GM19240 (cell line): ENCODE data around the gene FBLN1.
"Not testable (repeated sequence)": the region's sequence is repeated elsewhere in the genome, so short reads cannot be mapped to it uniquely, and the experiment has no call there.

Experiments
- DNase-seq: peaks from one replicate; pipeline ENCODE4 v3.0.0; 2011; ENCODE audit warnings: low spot score; ENCODE audit not compliant: insufficient read length

Gene FBLN1

DNA sequence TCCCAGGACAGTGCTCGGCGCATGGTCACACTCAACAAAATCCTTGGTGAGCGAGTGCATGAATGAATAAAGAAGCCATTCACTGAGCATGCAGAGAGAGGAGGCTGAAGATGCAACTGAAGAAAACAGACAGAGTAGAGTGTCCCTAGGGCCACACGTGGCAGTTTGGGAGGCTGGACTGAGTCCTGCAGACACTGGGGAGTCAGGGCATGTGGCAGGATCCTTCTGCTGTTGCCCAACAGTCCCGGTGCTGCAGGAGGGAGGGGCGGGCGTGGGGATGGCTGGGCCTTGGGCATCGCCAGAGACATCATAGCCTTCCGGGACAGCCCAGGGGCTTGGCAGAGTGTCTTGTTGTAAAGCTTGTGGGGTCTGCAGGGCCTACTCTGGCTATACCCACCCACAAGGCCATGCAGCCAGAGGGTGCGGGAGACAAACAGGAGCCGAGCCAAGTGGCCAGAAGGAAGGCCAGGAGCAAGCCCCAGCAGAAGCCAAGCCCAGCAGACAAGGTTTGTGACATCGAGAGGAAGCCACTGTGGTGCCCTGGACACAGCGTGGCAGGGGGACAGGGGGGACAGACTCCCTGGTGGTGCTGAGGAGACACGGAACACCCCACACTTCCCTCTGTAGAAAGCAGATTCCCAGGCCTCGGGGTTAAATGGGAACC, 26.7 kb upstream of the FBLN1 start:
- DNase-seq = no peak

GRCh38 chr22:45476814-45477213, 25.9 kb upstream of the FBLN1 start:
- DNase-seq = no peak

DNA sequence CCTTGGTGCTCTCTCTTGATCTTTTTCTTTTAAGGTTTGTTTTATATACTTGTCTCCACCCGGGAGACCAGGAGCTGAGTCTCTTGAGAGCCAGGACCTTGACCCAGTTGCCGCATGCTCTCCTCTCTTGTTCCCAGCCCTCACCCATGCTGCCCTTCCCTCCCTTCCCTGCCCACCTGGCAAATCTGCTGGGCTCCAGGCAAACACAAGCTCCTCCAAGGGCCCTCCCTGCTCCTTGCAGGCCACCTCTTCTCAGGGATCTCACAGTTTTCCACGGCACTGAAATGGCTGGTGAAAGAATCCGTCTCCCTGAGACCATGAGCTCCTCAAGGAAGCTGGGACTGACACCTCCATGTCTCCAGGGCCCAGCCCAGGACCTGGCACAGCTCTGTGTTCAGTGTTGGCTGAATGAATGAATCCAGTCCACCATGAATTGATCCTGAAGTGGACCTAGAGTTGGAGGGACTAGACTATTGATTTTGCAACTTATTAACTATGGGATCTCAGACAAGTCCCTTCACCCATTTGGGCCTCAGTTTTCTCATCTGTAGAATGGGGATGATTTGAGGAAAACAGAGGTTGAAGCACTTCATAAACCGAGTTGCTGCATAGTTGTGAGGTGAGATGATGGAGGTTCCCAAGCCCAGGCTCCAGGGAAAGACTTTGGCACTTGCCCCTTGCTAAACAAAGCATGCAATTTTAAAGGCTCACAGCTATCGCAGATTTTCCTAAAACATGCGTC, 25.1 kb upstream of the FBLN1 start:
- no peak for DNase-seq

GRCh38 chr22:45478108-45478771, 24.4 kb upstream of the FBLN1 start:
- no peak for DNase-seq

GRCh38 chr22:45480717-45481116, 22.0 kb upstream of the FBLN1 start:
- DNase-seq = no peak

DNA sequence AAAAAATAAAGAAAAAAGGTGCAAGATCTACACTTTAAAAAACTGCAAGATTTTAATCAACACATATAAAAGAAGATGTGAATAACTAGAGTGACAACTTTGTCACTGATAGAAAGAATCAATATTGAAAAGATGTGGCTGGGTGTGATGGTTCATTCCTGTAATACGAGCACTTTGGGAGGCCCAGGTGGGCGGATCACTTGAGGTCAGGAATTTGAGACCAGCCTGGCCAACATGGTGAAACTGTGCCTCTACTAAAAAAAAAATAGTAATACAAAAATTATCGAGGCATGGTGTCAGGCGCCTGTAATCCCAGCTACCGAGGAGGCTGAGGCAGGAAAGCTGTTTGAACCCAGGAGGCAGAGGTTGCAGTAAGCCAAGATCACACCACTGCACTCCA, 21.0 kb upstream of the FBLN1 start:
- DNase-seq = no peak

GRCh38 chr22:45482169-45482568, 20.5 kb upstream of the FBLN1 start:
- no peak for DNase-seq

GRCh38 chr22:45483319-45483718, 19.4 kb upstream of the FBLN1 start:
- no peak for DNase-seq

DNA sequence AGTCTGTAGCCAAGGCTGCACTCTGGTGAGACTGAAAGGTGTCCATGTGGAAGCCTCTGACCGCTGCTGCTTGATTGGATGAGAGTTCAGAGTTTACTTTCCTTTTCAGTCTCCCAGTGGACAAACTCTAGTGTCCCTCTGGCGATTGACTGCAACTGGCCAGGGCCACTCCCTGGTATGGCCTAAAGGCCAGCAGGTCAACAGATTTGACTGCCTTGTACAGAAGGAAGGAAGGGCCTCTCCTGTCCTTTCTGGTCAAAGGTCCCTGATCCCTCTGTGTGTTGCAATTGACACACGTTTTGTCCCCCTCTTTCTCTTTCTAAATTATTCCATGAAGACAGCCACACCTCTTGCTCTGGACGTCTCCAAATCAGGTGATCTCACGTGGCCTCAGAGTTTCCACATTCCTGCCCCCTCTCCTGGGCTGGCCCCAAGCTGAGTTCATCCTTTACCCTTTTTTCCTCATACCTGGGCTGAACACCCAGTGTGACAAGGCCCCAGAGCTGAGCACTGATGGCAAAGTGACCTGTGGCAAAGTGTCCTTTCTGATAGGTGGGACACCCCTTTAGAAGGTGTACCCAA, 18.7 kb upstream of the FBLN1 start:
- no peak for DNase-seq

DNA sequence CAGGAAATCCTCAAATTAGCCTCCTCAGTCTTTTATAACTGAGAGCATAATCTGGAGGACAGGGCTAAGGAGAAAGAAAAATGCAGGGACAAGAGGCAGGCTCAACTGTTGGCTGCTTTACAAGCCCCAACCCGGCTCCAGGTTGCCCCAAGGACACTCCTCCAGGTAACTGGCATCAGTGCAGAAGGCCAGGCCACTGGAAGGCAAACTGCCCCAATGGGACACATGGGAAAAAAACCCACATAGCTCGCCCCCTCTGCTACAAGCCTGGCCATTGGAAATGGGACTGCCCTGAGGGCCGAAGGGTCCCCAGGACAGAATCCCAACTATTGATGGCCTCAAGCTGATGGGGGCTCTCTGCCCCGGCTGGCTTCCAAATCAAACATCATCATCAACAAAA, 17.9 kb upstream of the FBLN1 start:
- no peak for DNase-seq

- no peak for DNase-seq
Observed at GRCh38 chr22:45485261-45485660, 17.4 kb upstream of the FBLN1 start.

DNA sequence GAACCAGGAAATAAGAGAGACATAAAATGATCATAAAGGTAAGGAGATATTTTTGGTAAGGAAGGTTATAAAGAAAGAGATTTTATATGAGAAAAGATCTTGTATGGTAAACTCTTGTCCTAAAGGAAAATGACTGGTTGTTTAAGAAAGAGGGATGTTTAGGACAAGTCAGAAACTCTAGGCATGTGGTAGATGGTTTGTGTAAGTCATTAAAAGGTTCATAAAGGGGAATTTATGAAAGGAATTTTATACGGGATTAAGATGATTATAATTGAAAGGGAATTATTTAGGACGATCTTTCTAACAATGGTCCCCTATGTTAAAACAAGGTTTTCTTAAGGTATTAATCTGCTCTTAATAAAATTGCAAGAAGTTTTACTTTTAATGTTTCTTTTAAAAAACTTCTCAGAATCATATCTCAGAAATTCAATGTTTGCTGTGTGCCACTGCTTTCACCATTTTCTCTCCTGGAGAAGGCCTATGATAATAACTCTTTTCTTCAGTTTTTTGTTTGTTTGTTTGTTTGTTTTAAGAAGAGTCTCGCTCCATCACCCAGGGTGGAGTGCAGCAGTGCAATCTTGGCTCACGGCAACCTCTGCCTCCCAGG, 13.8 kb upstream of the FBLN1 start:
- no peak for DNase-seq

DNA sequence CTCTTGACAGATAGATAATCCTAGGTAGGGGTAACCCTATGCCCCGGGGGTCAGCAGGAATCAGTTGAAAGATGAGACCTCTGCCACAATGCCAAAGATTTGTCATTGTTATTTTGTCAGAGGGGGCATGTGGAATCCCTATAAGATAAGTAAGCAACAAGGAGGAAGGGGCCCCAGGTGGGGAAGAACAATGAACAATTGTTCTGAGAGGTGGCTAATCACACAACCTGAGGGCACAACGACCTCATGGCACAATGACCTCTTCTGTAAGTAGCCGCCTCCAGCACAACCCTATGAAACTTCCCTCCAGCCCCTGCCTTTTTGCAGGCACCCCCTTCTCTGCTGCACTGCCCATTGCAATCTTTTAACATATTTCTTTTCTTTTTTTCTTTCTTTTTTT, 11.8 kb upstream of the FBLN1 start:
- DNase-seq = no peak

DNA sequence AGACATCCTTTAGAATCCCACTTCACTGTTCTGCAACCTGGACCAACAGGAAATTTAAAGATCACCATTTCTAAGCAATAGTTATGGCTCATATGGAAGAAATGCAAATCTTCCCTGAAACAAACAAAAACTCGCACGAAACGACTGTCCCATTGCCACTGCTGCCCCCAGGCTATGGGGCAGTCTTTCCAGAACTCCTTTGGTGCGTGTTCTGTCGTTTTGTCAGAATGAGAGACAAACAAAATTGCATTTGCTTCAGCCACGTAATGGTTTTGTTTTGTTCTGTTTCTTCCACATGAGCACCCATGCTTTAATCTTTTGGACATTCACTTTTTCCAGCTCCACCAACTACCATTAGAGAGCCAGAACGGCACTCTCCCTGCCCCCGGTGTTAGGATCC, 10.8 kb upstream of the FBLN1 start:
- DNase-seq = no peak

DNA sequence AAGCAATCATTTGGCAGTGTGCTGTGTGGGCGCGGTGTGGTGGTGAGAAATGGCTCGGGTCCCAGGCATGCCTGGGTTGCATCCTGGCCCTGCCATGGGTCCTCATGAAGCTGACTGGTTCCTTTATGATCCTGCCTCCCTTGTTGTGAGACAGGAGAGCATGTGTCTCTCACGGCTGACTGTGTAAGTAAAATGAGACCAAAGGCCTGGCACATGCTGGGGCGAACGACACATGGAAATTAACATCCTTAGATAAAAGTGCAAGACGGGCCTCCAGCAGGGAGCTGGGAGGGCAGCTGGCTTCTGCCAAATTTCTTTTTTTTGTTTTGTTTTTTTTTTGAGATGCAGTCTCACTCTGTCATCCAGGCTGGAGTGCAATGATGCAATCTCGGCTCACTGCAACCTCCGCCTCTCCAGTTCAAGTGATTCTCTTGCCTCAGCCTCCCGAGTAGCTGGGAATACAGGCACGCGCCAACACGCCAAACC, 9.4 kb upstream of the FBLN1 start:
- no peak for DNase-seq

GRCh38 chr22:45494306-45494705, 8.4 kb upstream of the FBLN1 start:
- not testable (repeated sequence) for DNase-seq

DNA sequence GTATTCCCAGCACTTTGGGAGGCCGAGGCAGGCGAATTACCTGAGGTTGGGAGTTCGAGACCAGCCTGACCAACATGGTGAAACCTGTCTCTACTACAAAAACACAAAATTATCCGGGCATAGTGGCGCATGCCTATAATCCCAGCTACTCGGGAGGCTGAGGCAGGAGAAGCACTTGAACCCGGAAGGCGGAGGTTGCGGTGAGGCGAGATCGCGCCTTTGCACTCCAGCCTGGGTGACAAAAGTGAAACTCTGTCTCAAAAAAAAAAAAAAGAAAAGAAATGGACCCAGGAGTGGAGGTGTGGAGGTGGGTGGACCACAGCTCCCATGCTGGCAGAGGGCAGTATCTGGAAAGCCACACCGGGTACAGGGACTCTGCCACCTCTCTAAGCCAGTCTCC, 7.1 kb upstream of the FBLN1 start:
- not testable (repeated sequence) for DNase-seq

GRCh38 chr22:45496451-45496941, 6.2 kb upstream of the FBLN1 start:
- no peak for DNase-seq

DNA sequence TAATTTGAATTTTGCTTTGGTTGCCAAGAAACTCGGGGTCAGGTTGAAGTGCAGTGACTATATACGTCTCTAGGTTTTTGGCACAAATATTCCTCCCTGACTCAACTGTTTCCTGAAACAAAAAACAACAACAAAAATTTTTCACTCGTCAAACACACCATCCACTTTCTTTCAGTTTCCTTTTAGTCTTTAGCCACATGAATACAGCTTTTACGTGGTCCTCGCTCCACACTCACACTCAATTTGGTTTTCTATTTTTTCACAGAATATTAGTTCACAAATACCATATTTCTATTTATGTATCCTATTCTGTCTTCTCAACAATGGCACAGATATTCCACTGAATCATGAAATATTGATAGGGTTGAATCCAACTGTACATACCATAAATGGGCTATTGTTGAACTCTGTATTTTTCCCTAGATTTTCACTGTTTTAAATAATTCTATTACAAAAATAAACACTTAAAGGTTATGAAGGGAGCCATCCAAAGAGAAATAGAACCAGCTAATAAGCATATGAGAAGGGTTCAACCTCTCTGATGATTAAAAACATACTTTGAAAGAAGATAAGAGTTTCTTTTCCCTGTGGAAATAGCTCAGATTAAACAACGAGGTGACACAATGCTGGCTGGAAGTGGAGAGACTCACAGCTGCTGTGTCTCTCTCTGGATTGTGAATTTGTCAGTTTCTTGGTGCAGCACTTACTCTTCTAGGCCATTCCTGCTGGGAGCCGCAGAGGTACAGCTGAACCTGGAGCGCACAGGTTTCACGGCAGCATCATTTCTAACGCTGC, 5.1 kb upstream of the FBLN1 start:
- no peak for DNase-seq

- no peak for DNase-seq
Observed at GRCh38 chr22:45499746-45500145, 2.9 kb upstream of the FBLN1 start.
